ENCODE data around the gene FYCO1. TPM values are rescaled to one million over a fixed set of nuclear protein-coding genes. Genes with fewer than 3 reads are reported as not detected.
"Not testable (repeated sequence)": the region's sequence is repeated elsewhere in the genome, so short reads cannot be mapped to it uniquely, and the experiment has no call there.

FYCO1 gene
- total RNA-seq, 2 experiments from 2014 or later = 12.1 to 14.5 TPM

DNA sequence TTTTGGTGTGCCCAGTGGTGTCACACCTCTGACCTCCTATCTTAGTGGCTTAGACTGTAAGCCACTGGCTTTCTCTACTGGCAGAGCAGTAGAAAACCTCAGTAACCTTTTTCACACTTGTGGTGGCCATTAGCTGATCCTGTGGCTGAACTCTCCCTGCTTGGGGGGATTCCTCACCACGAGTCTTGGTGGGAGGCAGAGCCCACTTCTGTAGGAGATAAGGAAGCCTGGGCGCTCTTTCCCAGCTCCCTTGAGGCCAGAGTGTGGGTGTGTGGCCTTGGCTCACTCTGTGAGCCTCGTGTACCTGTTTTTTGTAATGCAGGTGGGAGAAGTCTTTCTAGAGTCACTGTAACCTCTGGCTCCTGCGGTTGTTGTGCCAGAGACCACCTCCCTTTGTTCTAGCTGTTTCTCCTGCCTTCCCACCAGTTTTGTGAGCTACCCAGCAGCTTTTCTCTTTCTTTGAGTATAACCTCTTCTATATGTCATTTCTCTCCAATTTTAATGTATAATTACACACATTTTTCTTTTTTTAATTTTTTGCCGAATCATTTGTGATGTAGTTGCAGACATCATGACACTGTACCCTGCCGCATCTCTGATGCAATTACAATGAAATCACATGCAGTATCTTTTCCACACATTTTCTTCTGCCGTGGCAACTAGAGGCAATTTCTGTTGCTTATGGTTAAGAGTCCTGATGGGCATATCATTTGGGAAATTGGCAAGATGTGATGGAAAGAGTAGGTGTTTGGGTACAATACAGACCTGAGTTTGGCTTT, 17.9 kb upstream of the FYCO1 start:
- POLR2A ChIA-PET = no interaction called here
- CTCF ChIA-PET = no interaction called here

DNA sequence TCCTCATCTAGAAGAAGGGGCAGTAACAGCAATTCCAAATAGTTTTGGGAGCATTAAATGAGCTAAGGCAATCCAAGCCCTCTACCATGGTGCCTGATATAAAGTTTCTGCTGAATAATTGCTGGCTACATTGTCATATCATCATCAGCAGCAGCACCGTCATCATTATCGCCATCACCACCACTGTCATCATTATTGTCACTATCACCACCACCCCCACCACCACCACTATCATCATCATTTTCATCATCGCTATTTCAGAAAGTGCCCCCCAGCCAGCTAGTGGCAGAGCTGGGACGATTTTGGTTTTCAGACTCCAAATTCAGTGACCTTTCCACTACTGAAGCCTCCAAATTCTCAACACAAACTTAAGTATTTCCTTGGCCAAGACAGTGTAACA, 16.6 kb upstream of the FYCO1 start:
- CTCF ChIA-PET = no interaction called here
- POLR2A ChIA-PET = no interaction called here

DNA sequence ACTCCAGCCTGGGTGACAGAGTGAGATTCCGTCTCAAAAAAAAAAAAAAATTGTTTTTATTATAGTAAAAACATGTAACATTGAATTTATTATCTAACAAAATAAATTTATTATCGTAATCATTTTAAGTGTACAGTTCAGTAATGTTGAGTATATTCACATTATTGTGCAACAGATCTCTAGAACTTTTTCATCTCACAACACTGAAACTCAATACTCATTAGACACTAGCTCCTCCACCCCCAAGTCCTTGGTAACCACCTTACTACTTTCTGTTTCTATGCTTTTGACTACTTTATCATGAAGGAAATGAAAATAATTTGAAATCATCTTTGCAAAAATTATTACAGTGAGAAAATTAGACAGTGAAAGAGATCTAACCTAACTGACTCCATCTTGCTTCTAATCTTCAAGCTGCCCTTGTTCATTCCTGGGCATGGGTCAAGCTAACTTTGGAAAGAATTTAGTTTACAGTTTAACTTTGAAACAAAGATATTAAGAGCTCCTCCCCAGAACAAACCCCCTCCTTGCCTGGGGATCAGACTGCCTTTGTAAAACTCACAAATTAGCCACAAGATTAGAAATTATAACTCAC, 15.0 kb upstream of the FYCO1 start:
- POLR2A ChIA-PET = no interaction called here

DNA sequence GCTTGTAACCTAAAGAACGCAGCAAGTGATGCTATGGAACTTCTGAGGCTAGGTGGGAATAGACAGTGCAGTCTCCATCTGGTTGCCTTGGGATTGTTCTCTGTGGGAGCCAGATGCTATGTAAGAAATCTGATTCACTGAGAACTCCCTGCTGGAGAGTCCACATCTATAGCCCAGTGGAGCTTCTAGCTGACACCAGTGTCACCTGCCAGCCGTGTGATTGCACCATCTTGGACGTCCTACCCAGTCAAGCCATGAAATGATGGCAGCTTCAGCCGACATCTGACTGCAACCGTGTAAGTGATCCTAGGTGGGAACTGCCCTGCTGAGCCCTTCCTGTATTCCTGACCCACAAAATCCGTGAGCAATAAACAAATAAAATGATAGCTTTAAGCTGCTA, 12.4 kb upstream of the FYCO1 start:
- ChIA-PET CTCF (no interaction called here), POLR2A (no interaction called here)

More for the DNA sequence above, 15.0 kb upstream of the FYCO1 start:
- CTCF ChIA-PET = interaction anchor here (0.7 to 1.4 kb wide), 3 partner anchors 43 to 206 kb away, joined by 3 to 4 read pairs (median 3); no protein-coding TSS in a partner anchor

DNA sequence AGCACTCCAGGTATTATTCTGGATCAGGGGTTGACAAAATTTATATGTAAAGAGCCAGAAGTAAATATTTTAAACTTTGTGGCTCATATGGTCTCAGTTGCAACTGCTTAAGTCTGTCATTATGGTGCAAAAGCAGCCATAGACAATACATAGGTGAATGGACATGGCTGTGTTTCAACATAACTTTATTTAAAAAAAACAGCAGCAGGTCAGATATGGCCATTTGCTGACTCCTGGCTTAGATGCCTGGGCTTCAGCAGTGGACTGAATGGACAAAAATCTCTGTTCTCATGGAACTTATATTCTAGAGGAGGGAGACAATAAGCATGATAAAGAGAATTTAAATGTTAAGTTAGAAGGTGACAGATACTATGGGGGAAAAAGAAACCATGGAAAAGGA, 11.7 kb upstream of the FYCO1 start:
- ChIA-PET CTCF (no interaction called here), POLR2A (no interaction called here)

DNA sequence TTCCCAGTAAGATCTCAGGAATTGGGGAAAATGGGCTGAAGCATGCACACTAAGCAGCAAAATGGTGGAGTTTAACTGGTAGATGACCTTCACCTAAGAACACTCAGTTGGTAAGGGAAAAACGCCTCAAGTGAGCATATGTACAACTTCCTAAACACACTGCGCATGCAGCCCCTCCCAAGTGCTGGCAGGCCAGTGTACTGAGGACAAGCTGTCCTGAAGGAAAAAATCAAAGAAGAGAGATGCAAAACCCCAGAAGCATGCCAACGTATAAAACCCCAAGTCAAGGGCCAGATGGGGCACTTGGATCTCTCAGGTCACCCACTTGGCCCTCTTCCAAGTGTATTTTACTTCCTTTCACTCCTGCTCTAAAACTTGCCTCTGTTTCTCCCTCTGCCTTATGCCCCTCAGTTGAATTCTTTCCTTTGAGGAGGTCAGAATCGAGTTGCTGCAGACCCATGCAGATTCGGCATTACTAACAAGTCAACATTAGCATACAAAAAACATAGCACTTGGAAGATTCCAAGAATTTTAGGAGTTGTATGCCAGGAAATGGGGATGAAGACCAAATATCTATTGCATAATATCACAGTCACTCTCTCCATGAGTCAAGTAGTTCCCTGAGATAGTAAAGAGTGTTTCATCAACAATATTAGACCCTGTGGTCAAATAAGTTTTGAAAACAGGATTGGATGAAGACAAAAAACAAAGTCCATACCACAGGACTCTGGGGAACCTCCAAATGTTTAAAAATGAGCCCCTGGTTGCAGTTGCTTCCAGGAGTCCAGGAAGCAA, 10.8 kb upstream of the FYCO1 start:
- ChIA-PET CTCF (no interaction called here), POLR2A (no interaction called here)

DNA sequence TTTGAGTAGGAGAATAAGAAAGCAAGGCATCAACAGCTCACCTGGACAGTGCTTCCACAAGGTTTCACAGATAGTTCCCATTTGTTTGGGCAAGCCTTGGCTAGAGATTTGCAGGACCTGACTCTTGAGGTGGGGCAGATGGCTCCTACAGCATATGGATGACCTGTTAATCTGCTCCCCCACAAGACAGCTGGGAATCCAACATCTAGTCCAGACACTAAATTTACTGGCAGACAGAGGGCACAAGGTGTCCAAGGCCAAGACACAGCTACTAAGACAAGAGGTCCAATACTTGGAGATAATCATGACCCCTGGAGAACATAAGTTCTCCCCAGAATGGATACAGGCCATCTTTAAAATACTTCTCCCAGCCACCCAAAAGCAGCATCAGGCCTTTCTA, 8.1 kb upstream of the FYCO1 start:
- CTCF ChIA-PET, POLR2A ChIA-PET: not testable (repeated sequence)

DNA sequence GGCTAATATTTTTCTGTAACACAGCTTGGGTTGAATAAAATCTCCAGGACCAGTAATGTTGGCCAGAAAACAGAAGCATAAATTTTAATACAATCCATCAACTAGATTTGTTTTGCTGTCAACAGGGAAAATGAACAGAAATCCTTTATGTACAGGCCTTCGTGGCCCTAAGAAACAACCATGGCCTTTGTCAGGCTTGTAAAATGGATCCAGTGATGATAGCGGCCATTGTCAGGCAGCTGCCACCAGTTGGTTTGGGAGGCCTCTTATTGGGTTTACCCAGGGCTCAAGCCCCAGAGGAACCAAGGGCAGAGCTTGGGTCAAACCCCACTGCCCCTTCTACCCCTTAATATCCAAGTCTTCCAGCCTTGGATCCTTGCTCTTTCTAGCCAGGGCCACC, 5.6 kb upstream of the FYCO1 start:
- CTCF ChIA-PET = no interaction called here
- POLR2A ChIA-PET = no interaction called here

DNA sequence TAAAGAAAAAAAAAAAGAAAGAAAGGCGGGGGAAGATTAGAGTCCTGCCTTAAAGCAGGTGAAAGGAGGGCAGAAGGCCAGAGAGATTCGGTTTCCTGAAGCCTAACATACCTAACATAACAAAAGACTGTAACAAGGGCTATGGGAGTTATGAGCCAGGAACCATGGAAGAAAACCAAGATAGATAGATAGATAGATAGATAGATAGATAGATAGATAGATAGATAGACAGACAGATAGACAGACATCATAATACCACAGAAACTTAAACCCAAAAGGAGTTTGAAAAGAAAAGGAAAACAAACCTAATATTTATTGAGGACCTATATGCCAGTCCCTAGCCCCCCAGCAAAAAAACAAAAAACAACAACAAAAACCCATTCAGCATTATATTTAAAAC, 2.3 kb upstream of the FYCO1 start:
- CTCF ChIA-PET = no interaction called here

DNA sequence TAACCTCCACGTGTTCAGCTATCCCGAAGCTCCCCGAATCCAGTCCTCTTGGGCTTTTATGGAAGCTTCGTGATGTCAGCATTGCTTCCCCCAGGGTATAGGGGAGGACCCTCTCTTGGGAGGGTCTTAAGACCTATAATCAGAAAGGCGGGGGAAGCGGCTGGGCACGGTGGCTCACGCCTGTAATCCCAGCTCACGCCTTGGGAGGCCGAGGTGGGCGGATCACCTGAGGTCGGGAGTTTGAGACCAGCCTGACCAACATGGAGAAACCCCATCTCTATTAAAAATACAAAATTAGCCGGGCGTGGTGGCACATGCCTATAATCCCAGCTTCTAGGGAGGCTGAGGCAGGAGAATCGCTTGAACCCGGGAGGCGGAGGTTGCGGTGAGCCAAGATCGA, 1.9 kb upstream of the FYCO1 start:
- POLR2A ChIA-PET, CTCF ChIA-PET: not testable (repeated sequence)

More for the DNA sequence above, 2.3 kb upstream of the FYCO1 start:
- POLR2A ChIA-PET = no interaction called here

DNA sequence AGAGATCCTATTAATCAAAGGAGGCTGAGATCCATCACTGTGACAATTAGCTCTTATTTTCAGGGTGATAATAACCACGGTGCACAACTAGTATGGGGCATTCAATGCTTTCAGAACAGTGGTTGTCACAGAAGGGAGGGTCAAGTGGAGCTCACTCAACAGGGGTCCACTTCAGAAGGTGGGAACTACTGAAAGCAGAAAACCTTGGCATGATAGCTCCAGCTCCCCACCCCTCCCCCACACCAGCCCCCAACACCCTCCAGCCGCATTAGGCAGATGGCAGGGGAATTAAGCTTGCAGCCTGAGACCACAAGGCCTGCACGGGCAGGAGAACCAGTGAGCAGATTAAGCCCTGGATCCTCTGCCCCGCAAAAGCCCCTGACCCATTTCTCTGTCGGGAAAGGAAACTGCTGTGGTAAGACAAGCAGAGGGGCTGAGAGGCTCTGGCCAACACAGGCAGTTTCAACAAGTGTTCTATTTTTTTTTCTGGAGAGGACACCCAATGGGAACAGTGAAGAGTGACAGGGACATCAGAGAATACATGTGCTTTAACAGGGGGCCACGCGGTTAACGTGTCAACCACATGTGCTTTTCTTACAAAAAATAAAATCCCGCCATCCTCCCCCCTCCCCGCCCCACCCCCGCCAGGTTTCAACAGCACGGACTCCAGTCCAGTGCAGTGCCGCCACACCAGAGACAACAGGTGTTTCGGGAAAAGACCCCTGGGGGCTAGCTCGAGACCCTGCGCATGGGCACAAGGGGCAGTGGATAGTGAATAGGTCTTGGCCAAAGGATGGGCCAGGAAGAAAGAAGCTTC, 997 bp downstream of the FYCO1 start:
- ChIA-PET POLR2A (interaction anchor here (1.3 to 1.4 kb wide), 3 partner anchors 8 to 22 kb away, joined by 3 to 5 read pairs (median 4); no protein-coding TSS in a partner anchor), CTCF (interaction anchor here (0.9 to 3.1 kb wide), 11 partner anchors 13 to 219 kb away, joined by 3 to 12 read pairs (median 4); no protein-coding TSS in a partner anchor)

DNA sequence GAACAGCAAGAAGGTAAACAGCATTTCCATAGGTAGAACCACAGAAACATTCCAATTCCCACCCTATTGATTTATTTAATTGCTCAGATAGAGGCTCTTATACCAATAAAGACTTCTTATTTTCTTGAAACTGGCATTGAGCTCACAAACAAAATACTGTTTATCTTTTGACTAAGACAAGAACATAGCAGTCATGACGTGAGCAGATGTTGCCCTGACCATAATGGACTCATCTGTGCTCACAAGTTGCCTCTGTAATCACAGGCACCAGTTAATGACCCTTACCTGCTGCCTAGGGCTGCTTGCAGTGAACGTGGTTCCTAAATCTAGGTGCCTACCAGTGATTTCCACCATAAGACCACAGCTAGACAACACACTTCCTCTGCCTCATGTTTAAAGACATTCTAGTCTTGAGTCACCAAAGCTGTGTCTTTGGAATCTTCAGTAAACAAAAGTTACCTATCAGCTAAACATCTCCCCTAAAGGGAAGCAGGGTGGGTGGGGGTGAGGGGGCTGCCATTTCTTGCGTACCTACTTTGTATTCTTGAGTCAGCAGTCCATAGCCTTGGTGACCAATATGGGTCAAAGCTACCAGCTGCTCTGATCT, 2.1 kb downstream of the FYCO1 start:
- ChIA-PET CTCF (interaction anchor here (0.9 to 3.1 kb wide), 8 partner anchors 12 to 86 kb away, joined by 3 to 12 read pairs (median 5); no protein-coding TSS in a partner anchor), POLR2A (interaction anchor here (0.6 to 1.4 kb wide), 3 partner anchors 20 to 55 kb away, joined by 4 to 5 read pairs (median 5); no protein-coding TSS in a partner anchor)

DNA sequence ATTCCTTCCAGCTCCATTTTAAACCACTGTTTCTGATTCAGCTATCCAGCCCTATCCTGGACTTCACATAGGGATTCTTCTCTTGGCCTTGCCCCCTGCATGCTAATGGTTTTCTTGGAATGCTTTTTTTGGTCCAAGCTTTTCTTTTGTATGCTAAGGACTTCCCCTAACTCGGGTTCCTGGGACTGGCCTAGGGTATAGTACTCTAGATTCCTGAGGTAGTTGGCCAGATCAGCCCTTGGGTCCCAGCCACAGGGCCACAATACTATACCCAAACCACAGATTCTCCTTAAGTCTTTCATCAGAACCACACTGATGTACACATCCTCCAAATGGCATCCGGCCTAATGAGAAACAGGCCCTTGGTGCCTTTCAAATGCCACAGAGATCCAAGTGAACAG, 2.8 kb downstream of the FYCO1 start:
- ChIA-PET POLR2A (interaction anchor here (1.2 kb wide), 1 partner anchor 42 kb away, joined by 5 read pairs; no protein-coding TSS in a partner anchor), CTCF (interaction anchor here (1.5 to 3.1 kb wide), 4 partner anchors 11 to 86 kb away, joined by 4 to 12 read pairs (median 6); no protein-coding TSS in a partner anchor)

DNA sequence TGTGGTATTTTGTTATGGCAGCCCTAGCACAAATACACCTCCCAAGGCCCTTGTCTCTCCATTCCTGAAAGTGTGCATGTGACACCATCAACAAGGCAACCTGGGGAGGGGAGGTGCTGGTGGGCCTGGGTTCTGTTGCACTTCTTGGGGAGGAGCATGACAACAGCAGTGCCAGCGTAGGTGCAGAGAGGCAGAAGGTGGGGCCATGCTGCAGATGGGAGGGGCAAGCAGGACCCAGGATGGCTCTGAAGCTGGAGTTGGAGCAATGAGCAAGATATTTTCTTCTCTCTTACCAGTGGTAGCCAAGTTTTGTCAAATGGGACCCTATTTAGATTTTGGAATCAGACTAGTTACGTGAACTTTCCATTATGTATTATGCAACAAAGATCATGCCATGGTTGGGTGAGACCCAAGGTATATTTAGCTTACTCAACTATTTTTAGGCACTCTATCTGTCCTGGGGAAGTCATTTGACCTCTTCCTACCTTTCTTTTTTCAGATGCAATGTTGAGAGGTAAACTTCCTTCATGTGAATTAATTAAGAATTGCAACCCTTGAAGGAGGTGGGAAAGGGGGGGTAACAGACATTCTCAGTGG, 3.4 kb downstream of the FYCO1 start:
- CTCF ChIA-PET = interaction anchor here (2.8 kb wide), 1 partner anchor 87 kb away, joined by 8 read pairs; no protein-coding TSS in a partner anchor
- POLR2A ChIA-PET = no interaction called here

DNA sequence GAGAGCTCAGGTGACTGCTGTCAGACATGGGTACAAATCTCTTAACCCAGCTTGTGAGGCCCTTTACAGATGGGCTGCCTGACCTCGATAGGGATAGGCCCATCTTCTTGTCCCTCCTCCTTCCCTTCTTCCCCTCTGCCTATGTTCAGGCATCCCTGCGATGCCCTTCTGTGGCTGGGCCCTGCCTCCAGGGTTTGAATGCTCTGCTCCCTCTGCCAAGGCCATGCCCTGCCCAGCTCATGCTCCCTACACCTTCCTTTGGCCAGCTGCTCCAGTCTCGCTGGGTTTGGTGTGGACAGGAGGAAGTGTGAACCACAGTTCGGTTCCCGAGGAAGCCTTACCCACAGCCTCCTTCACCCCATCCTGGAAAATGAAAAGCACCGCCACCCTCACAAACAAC, 4.3 kb downstream of the FYCO1 start:
- ChIA-PET CTCF (interaction anchor here (1.5 kb wide), 1 partner anchor 14 kb away, joined by 3 read pairs; no protein-coding TSS in a partner anchor), POLR2A (no interaction called here)

DNA sequence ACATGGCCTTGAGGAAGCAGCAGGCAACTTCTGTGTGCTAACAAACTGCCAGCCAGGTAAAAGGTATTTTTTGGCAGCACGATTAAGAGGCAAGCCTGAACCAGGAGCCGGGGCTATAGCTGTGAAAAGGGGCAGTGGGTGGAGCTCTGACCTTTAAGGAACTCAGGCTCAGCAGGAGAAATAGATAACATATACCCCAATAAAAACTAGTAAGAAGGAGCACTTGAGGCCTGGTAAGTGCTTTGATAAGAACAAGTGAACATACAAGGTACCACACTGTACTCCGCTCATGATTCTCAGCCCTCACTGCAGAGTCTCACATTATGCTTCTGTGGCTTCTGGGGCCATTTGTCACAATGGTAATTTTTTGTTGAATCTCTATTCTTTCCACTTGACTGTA, 5.4 kb downstream of the FYCO1 start:
- CTCF ChIA-PET = interaction anchor here (1.5 kb wide), 1 partner anchor 13 kb away, joined by 3 read pairs; no protein-coding TSS in a partner anchor
- POLR2A ChIA-PET = no interaction called here

DNA sequence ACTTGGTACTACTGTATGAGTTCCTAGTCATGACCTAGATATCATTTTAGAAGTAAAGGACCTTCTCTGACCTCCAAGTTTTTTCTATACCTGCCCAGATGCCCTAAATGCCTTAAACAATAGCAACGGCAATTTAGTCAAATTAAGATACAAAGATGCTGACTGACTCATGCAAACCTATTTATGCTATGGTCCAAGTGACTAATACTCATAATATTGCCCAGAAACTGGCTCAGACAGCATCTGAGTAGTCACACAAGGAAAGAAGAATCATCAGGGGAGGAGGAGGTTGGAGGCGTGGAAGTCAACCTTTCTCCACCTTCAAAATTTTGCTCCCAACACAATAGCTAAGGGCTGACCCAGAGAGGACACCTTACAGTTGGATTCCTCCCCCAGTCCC, 6.8 kb downstream of the FYCO1 start:
- CTCF ChIA-PET = interaction anchor here (1.7 kb wide), 1 partner anchor 24 kb away, joined by 5 read pairs; no protein-coding TSS in a partner anchor
- POLR2A ChIA-PET = no interaction called here

DNA sequence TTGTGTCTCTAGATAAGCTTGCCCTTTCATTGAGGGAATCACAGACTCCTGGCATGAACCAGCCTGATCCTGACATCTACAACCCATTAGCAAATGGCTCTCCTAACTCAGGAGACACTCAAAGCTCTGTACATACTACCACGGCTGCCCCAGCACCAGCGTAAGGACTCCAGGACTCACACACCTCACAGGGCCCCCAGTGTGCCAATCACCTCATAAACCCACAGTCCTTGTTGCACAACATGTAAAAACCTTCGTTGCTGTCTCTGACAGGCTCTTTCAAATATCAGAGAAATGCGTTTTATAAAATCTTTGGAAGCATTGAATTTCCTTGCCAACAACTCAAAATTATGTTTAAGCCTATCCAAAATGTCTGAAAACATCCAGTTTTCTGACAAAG, 7.3 kb downstream of the FYCO1 start:
- POLR2A ChIA-PET = no interaction called here
- CTCF ChIA-PET = interaction anchor here (1.0 to 1.7 kb wide), 2 partner anchors 23 to 380 kb away, joined by 4 to 5 read pairs; no protein-coding TSS in a partner anchor
